HG02678 (cell line): Measurements from ENCODE around the gene TMCO2.

Experiments
- ATAC-seq: cut with Tn5 transposase; IDR thresholded peaks from one replicate; pipeline ENCODE4 v1.9.1; 2021; ENCODE audit warnings: mild to moderate bottlenecking, moderate library complexity; ENCODE audit not compliant: unreplicated experiment

TMCO2 gene

GRCh38 chr1:40257688-40258444, 10.1 kb downstream of the TMCO2 start, which contains the start of gene ZMPSTE24:
Gene ZMPSTE24, plus strand, starts transcription at chr1:40258236. Its CDS starts 36 bp downstream, at chr1:40258272.
- peak; percentile 92 for ATAC-seq

- ATAC-seq = no peak
These were observed 10.7 kb downstream of the TMCO2 start for GRCh38 chr1:40258445-40258769.

- no peak for ATAC-seq
These were observed 16.6 kb downstream of the TMCO2 start for GRCh38 chr1:40264354-40264781.

GRCh38 chr1:40265298-40265697, 17.6 kb downstream of the TMCO2 start:
- no peak for ATAC-seq

GRCh38 chr1:40265919-40266318, 18.2 kb downstream of the TMCO2 start:
- no peak for ATAC-seq

GRCh38 chr1:40266786-40267535, 19.2 kb downstream of the TMCO2 start:
- ATAC-seq = no peak

GRCh38 chr1:40267767-40268187, 20.0 kb downstream of the TMCO2 start:
- no peak for ATAC-seq

- no peak for ATAC-seq
These were observed 20.5 kb downstream of the TMCO2 start for GRCh38 chr1:40268211-40268610.

- no peak for ATAC-seq
These were observed 22.6 kb downstream of the TMCO2 start for GRCh38 chr1:40270152-40270834.

GRCh38 chr1:40272653-40273213, 25.0 kb downstream of the TMCO2 start:
- ATAC-seq = no peak

- no peak for ATAC-seq
These were observed 25.9 kb downstream of the TMCO2 start for GRCh38 chr1:40273547-40274166.

- no peak for ATAC-seq
These were observed 26.6 kb downstream of the TMCO2 start for GRCh38 chr1:40274331-40274730.

GRCh38 chr1:40276122-40276521, 28.4 kb downstream of the TMCO2 start:
- ATAC-seq = no peak

- ATAC-seq = no peak
These were observed 34.1 kb downstream of the TMCO2 start for GRCh38 chr1:40281853-40282252.

- ATAC-seq = no peak
These were observed 43.6 kb downstream of the TMCO2 start for GRCh38 chr1:40291293-40291692.

- ATAC-seq = no peak
These were observed 51.9 kb downstream of the TMCO2 start for GRCh38 chr1:40299366-40300248.

GRCh38 chr1:40300249-40300567, 52.5 kb downstream of the TMCO2 start:
- ATAC-seq = no peak

- ATAC-seq = no peak
These were observed 52.9 kb downstream of the TMCO2 start for GRCh38 chr1:40300651-40301050.

GRCh38 chr1:40301066-40301465, 53.3 kb downstream of the TMCO2 start:
- ATAC-seq = no peak
